K562 (cell line): ENCODE measurements around the gene QPCT. TPM values are rescaled to one million over a fixed set of nuclear protein-coding genes. Genes with fewer than 3 reads are reported as not detected.

Experiments
- polyA plus RNA-seq, 8 experiments: library from polyadenylated mRNA; depleted of rRNA in 4 of 8; stranded (reverse) in 5 of 8; unstranded in 3 of 8; fragments of >200 nt; fragmentation: Nextera tagmentation in 2 of 8; fragmentation: Illumina TruSeq in 1 of 8; extraction: Ambion mirVana in 2 of 8; extraction: Trizol in 1 of 8; gene quantifications; 2 replicates each; pipeline versions ENCODE4 v1.2.1 to v1.2.3, GENCODE V29; 2011 to 2014; ENCODE audit warnings: inconsistent platforms in 1 of 8, missing spikeins in 1 of 8
- small RNA-seq: library from RNA; depleted of rRNA; stranded (forward); fragments of <200 nt; gene quantifications from one replicate; pipeline ENCODE3, GENCODE V24; 2014
- total RNA-seq, 7 experiments: library from RNA; depleted of rRNA in 6 of 7; stranded (reverse); fragments of >200 nt in 6 of 7; fragmentation: Illumina TruSeq in 2 of 7; extraction: Trizol in 2 of 7; gene quantifications; 2 replicates each; pipeline versions ENCODE4 v1.2.1 to v1.2.3, GENCODE V29; 2011 to 2021; ENCODE audit warnings: low replicate concordance in 1 of 7

Gene QPCT
- total and polyA plus RNA-seq, 9 of the 15 experiments (the other 6 are each of a cell fraction or from before 2014, with no cell fraction given), result 0.07 TPM; not detected in 8

Small RNA genes within 50 kb of the gene (small RNA-seq; reads per million reads assigned to genes)
- gene RNU6-939P, result not detected

Other genes starting within 250 kb of the QPCT start
- gene EIF2AK2, start 187.7 kb upstream of the QPCT start, total RNA-seq (2014; rRNA removed), result 6.8 and 11.6 TPM in 2 replicates
- gene EIF2AK2, start 187.7 kb upstream of the QPCT start, total RNA-seq (2014; rRNA removed; fragmentation: Illumina TruSeq; extraction: Trizol), result 18.8 and 23.2 TPM in 2 replicates
- 15.6 and 18.8 TPM in 2 replicates for gene EIF2AK2, start 187.7 kb upstream of the QPCT start, total RNA-seq (2015; rRNA removed; fragmentation: Illumina TruSeq; extraction: Trizol)
- 17.2 and 17.6 TPM in 2 replicates for gene EIF2AK2, start 187.7 kb upstream of the QPCT start, total RNA-seq (2021)
- gene EIF2AK2, start 187.7 kb upstream of the QPCT start, polyA plus RNA-seq (2011; rRNA removed), result 10.8 and 13.3 TPM in 2 replicates
- 14.7 and 19.5 TPM in 2 replicates for gene EIF2AK2, start 187.7 kb upstream of the QPCT start, polyA plus RNA-seq (2014; fragmentation: Illumina TruSeq; extraction: Trizol)
- gene EIF2AK2, start 187.7 kb upstream of the QPCT start, polyA plus RNA-seq (2014; fragmentation: Nextera tagmentation; extraction: Ambion mirVana), result 1 to 10 TPM; 3.8 to 5.6 TPM
- gene EIF2AK2, start 187.7 kb upstream of the QPCT start, polyA plus RNA-seq (2014; rRNA removed), result 10.7 and 12.5 TPM in 2 replicates
- not detected in 2 replicates for gene SULT6B1, start 156.0 kb upstream of the QPCT start, total RNA-seq (2014; rRNA removed)
- gene SULT6B1, start 156.0 kb upstream of the QPCT start, total RNA-seq (2014; rRNA removed; fragmentation: Illumina TruSeq; extraction: Trizol), result not detected in 2 replicates
- gene SULT6B1, start 156.0 kb upstream of the QPCT start, total RNA-seq (2015; rRNA removed; fragmentation: Illumina TruSeq; extraction: Trizol), result not detected in 2 replicates
- not detected in 2 replicates for gene SULT6B1, start 156.0 kb upstream of the QPCT start, total RNA-seq (2021)
- gene SULT6B1, start 156.0 kb upstream of the QPCT start, polyA plus RNA-seq (2011; rRNA removed), result not detected in 2 replicates
- not detected in 2 replicates for gene SULT6B1, start 156.0 kb upstream of the QPCT start, polyA plus RNA-seq (2014; fragmentation: Illumina TruSeq; extraction: Trizol)
- not detected for gene SULT6B1, start 156.0 kb upstream of the QPCT start, polyA plus RNA-seq (2014; fragmentation: Nextera tagmentation; extraction: Ambion mirVana)
- not detected in 2 replicates for gene SULT6B1, start 156.0 kb upstream of the QPCT start, polyA plus RNA-seq (2014; rRNA removed)
- 19.7 and 21.7 TPM in 2 replicates for gene CEBPZOS, start 148.1 kb upstream of the QPCT start, total RNA-seq (2014; rRNA removed)
- 41.5 and 46.3 TPM in 2 replicates for gene CEBPZOS, start 148.1 kb upstream of the QPCT start, total RNA-seq (2014; rRNA removed; fragmentation: Illumina TruSeq; extraction: Trizol)
- 28.5 and 32.1 TPM in 2 replicates for gene CEBPZOS, start 148.1 kb upstream of the QPCT start, total RNA-seq (2015; rRNA removed; fragmentation: Illumina TruSeq; extraction: Trizol)
- gene CEBPZOS, start 148.1 kb upstream of the QPCT start, total RNA-seq (2021), result 48.0 and 48.9 TPM in 2 replicates
- 48.8 and 53.7 TPM in 2 replicates for gene CEBPZOS, start 148.1 kb upstream of the QPCT start, polyA plus RNA-seq (2011; rRNA removed)
- gene CEBPZOS, start 148.1 kb upstream of the QPCT start, polyA plus RNA-seq (2014; fragmentation: Illumina TruSeq; extraction: Trizol), result 46.4 and 59.2 TPM in 2 replicates
- 10 to 100 TPM; 28.5 to 64.8 TPM for gene CEBPZOS, start 148.1 kb upstream of the QPCT start, polyA plus RNA-seq (2014; fragmentation: Nextera tagmentation; extraction: Ambion mirVana)
- gene CEBPZOS, start 148.1 kb upstream of the QPCT start, polyA plus RNA-seq (2014; rRNA removed), result 46.7 and 62.4 TPM in 2 replicates
- 63.5 and 77.1 TPM in 2 replicates for gene CEBPZ, start 113.0 kb upstream of the QPCT start, total RNA-seq (2014; rRNA removed)
- gene CEBPZ, start 113.0 kb upstream of the QPCT start, total RNA-seq (2014; rRNA removed; fragmentation: Illumina TruSeq; extraction: Trizol), result 160 and 192 TPM in 2 replicates
- 111 and 118 TPM in 2 replicates for gene CEBPZ, start 113.0 kb upstream of the QPCT start, total RNA-seq (2015; rRNA removed; fragmentation: Illumina TruSeq; extraction: Trizol)
- gene CEBPZ, start 113.0 kb upstream of the QPCT start, total RNA-seq (2021), result 84.9 and 91.4 TPM in 2 replicates
- 30.2 and 49.7 TPM in 2 replicates for gene CEBPZ, start 113.0 kb upstream of the QPCT start, polyA plus RNA-seq (2011; rRNA removed)
- gene CEBPZ, start 113.0 kb upstream of the QPCT start, polyA plus RNA-seq (2014; fragmentation: Illumina TruSeq; extraction: Trizol), result 74.8 and 82.8 TPM in 2 replicates
- gene CEBPZ, start 113.0 kb upstream of the QPCT start, polyA plus RNA-seq (2014; fragmentation: Nextera tagmentation; extraction: Ambion mirVana), result 100 to 1,000 TPM in 1 of 2 experiments, 10 to 100 TPM in 1; 56.5 to 102 TPM
- gene CEBPZ, start 113.0 kb upstream of the QPCT start, polyA plus RNA-seq (2014; rRNA removed), result 63.3 and 68.1 TPM in 2 replicates
- gene NDUFAF7, start 113.0 kb upstream of the QPCT start, total RNA-seq (2014; rRNA removed), result 12.9 and 14.9 TPM in 2 replicates
- 29.3 and 31.5 TPM in 2 replicates for gene NDUFAF7, start 113.0 kb upstream of the QPCT start, total RNA-seq (2014; rRNA removed; fragmentation: Illumina TruSeq; extraction: Trizol)
- gene NDUFAF7, start 113.0 kb upstream of the QPCT start, total RNA-seq (2015; rRNA removed; fragmentation: Illumina TruSeq; extraction: Trizol), result 23.4 and 23.9 TPM in 2 replicates
- gene NDUFAF7, start 113.0 kb upstream of the QPCT start, total RNA-seq (2021), result 20.7 and 23.4 TPM in 2 replicates
- 31.9 and 41.6 TPM in 2 replicates for gene NDUFAF7, start 113.0 kb upstream of the QPCT start, polyA plus RNA-seq (2011; rRNA removed)
- gene NDUFAF7, start 113.0 kb upstream of the QPCT start, polyA plus RNA-seq (2014; fragmentation: Illumina TruSeq; extraction: Trizol), result 20.6 and 22.1 TPM in 2 replicates
- 10 to 100 TPM; 18.9 to 25.0 TPM for gene NDUFAF7, start 113.0 kb upstream of the QPCT start, polyA plus RNA-seq (2014; fragmentation: Nextera tagmentation; extraction: Ambion mirVana)
- 30.1 and 34.3 TPM in 2 replicates for gene NDUFAF7, start 113.0 kb upstream of the QPCT start, polyA plus RNA-seq (2014; rRNA removed)
- 14.1 and 14.2 TPM in 2 replicates for gene PRKD3, start 19.8 kb upstream of the QPCT start, total RNA-seq (2014; rRNA removed)
- gene PRKD3, start 19.8 kb upstream of the QPCT start, total RNA-seq (2014; rRNA removed; fragmentation: Illumina TruSeq; extraction: Trizol), result 24.3 and 24.5 TPM in 2 replicates
- 19.9 and 22.7 TPM in 2 replicates for gene PRKD3, start 19.8 kb upstream of the QPCT start, total RNA-seq (2015; rRNA removed; fragmentation: Illumina TruSeq; extraction: Trizol)
- 17.7 and 20.7 TPM in 2 replicates for gene PRKD3, start 19.8 kb upstream of the QPCT start, total RNA-seq (2021)
- 19.7 and 26.7 TPM in 2 replicates for gene PRKD3, start 19.8 kb upstream of the QPCT start, polyA plus RNA-seq (2011; rRNA removed)
- gene PRKD3, start 19.8 kb upstream of the QPCT start, polyA plus RNA-seq (2014; fragmentation: Illumina TruSeq; extraction: Trizol), result 16.7 and 17.0 TPM in 2 replicates
- gene PRKD3, start 19.8 kb upstream of the QPCT start, polyA plus RNA-seq (2014; fragmentation: Nextera tagmentation; extraction: Ambion mirVana), result 1 to 10 TPM; 4.7 to 9.2 TPM
- gene PRKD3, start 19.8 kb upstream of the QPCT start, polyA plus RNA-seq (2014; rRNA removed), result 12.1 and 12.3 TPM in 2 replicates